RWPE1 (cell line): ENCODE results near the gene EXOC3L4.
"Not testable (repeated sequence)": the region's sequence is repeated elsewhere in the genome, so short reads cannot be mapped to it uniquely, and the experiment has no call there.

ENCODE experiments used
- CTCF ChIA-PET: fragments of 350-600 bp; sonication (Branson Sonifier 250); formaldehyde crosslinking; extraction: SDS; loops from one replicate; lab custom pipeline; 2021; lab: Yijun Ruan, JAX
- POLR2A ChIA-PET: fragments of 400-600 bp; formaldehyde crosslinking; extraction: SDS; loops from one replicate; lab custom pipeline; 2020; ENCODE audit warnings: antibody characterized with exemption; ENCODE audit not compliant: low non-redundant PET; lab: Yijun Ruan, JAX
- DNase-seq: peaks from one replicate; pipeline ENCODE4 v3.0.0; 2012; ENCODE audit warnings: low spot score
- H3K27ac ChIP-seq: fragments of 450-650 bp; 2 replicates; pipeline ENCODE4 v1.5.1; 2017
- CTCF ChIP-seq: fragments of 450-650 bp; conservative IDR thresholded peaks from 2 replicates; pipeline ENCODE4 v1.5.1; 2017; ENCODE audit warnings: low read depth, mild to moderate bottlenecking

Gene EXOC3L4

GRCh38 chr14:103111232-103111868 is 16.8 kb downstream of the EXOC3L4 start:
- TF ChIP-seq CTCF = no peak
- ChIA-PET CTCF (no interaction called here), POLR2A (no interaction called here)
- peak overlapping the region; percentile 62 for H3K27ac ChIP-seq
- DNase-seq = no peak

GRCh38 chr14:103112400-103113243 is 18.1 kb downstream of the EXOC3L4 start:
- no peak for TF ChIP-seq CTCF
- DNase-seq = no peak
- ChIA-PET CTCF (interaction anchor here (0.6 to 1.3 kb wide), 2 partner anchors 7 to 9 kb away, joined by 3 to 5 read pairs; no protein-coding TSS in a partner anchor), POLR2A (no interaction called here)
- H3K27ac ChIP-seq = peak overlapping the region; percentile 62

- peak overlapping the region; percentile 62; the same call in 1 of the 2 replicates for H3K27ac ChIP-seq
- no peak for TF ChIP-seq CTCF
- DNase-seq = no peak
- CTCF ChIA-PET = interaction anchor here (0.6 to 1.3 kb wide), 2 partner anchors 8 kb away, joined by 3 to 5 read pairs; no protein-coding TSS in a partner anchor
- POLR2A ChIA-PET = no interaction called here
Observed at GRCh38 chr14:103113303-103113702, 18.8 kb downstream of the EXOC3L4 start.

GRCh38 chr14:103113774-103114173 is 19.2 kb downstream of the EXOC3L4 start:
- H3K27ac ChIP-seq = no peak overlapping the region
- DNase-seq = no peak
- TF ChIP-seq CTCF = no peak
- CTCF ChIA-PET = interaction anchor here (1.3 kb wide), 1 partner anchor 9 kb away, joined by 5 read pairs; no protein-coding TSS in a partner anchor
- POLR2A ChIA-PET = no interaction called here

GRCh38 chr14:103115086-103115679 is 20.7 kb downstream of the EXOC3L4 start:
- CTCF ChIA-PET = interaction anchor here (0.7 kb wide), 1 partner anchor 177 kb away, joined by 4 read pairs; no protein-coding TSS in a partner anchor
- POLR2A ChIA-PET, DNase-seq: not testable (repeated sequence)
- peak overlapping the region; percentile 26; the same call in 1 of the 2 replicates for H3K27ac ChIP-seq

GRCh38 chr14:103115845-103116572 is 21.5 kb downstream of the EXOC3L4 start:
- ChIA-PET POLR2A (interaction anchor here (0.6 kb wide), 1 partner anchor 45 kb away, joined by 4 read pairs; no protein-coding TSS in a partner anchor), CTCF (interaction anchor here (0.6 to 1.5 kb wide), 2 partner anchors 11 to 165 kb away, joined by 3 to 9 read pairs; no protein-coding TSS in a partner anchor)

More at GRCh38 chr14:103115845-103116572, 21.5 kb downstream of the EXOC3L4 start:
- peak overlapping the region; percentile 26; the same call in 1 of the 2 replicates for H3K27ac ChIP-seq
- TF ChIP-seq CTCF = no peak
- no peak for DNase-seq
